ENCODE measurements around the gene LDLRAD4.

- no peak for TF ChIP-seq EP300 (IDR thresholded peaks at IDR 0.05; ENCODE audit: borderline replicate concordance)
- no peak for TF ChIP-seq TCF12 (IDR thresholded peaks at IDR 0.05; ENCODE audit: low read depth)
- TF ChIP-seq EGR1 (IDR thresholded peaks at IDR 0.05): no peak
- no peak for TF ChIP-seq CREB1 (IDR thresholded peaks at IDR 0.05; ENCODE audit: low read depth)
- TF ChIP-seq ZBTB7A (IDR thresholded peaks at IDR 0.05; ENCODE audit: low read depth): no peak
- TF ChIP-seq CEBPB (IDR thresholded peaks at IDR 0.05): no peak
- no peak for TF ChIP-seq YY1 (IDR thresholded peaks at IDR 0.05; ENCODE audit: low read depth)
- TF ChIP-seq RAD21 (IDR thresholded peaks at IDR 0.05; ENCODE audit: low read depth): no peak
These were observed 293.5 kb downstream of the LDLRAD4 start for GRCh38 chr18:13511961-13512577.
